ENCODE results near the gene MRPS2. TPM values are rescaled to one million over a fixed set of nuclear protein-coding genes. Genes with fewer than 3 reads are reported as not detected.
"Not testable (repeated sequence)": the region's sequence is repeated elsewhere in the genome, so short reads cannot be mapped to it uniquely, and the experiment has no call there.

Gene MRPS2
- total RNA-seq, 4 donors from 2014 or later, result 26.5 to 47.5 (median 33.1) TPM

DNA sequence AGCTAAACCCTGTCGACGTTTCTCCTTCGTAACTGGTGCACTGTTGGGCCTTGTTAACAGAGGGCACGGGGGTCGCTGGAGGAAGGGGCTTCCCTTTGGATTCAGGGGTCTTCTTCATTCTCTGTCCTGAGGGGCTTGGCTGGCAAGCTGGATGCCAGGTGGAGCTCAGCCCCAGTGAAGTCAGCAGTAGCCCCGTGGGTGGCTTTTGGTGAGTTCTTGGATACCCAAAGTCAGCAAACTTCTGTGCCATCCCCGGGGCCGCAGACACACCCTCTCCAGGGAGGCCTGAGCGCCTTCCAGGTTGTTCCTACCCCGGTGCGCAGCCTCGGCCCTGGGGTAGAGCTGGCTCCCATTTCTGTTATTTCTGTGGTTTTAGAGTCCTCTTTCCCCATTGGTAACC lies 33.2 kb downstream of the MRPS2 start:
- Histone ChIP-seq H3K9me3 (no peaks in the 10 kb centered on the region), H3K4me3 (replicated peaks in 1 of 3) (no peak overlapping the region), H3K27me3 (no peaks in the 10 kb centered on the region), H3K27ac (no peak overlapping the region), H3K36me3 (no peaks in the 10 kb centered on the region), H3K4me1 (no peaks in the 10 kb centered on the region)
- TF ChIP-seq CTCF (IDR thresholded peaks at IDR 0.05) (no peak), POLR2A (IDR thresholded peaks at IDR 0.05) (no peak)
- intact Hi-C loops (cut with DNase I), result no loop called here
- DNase-seq, result no peak
- WGBS, 2 donors, result 88 to 94% methylated on average over 12 of the region's 12 CpGs

DNA sequence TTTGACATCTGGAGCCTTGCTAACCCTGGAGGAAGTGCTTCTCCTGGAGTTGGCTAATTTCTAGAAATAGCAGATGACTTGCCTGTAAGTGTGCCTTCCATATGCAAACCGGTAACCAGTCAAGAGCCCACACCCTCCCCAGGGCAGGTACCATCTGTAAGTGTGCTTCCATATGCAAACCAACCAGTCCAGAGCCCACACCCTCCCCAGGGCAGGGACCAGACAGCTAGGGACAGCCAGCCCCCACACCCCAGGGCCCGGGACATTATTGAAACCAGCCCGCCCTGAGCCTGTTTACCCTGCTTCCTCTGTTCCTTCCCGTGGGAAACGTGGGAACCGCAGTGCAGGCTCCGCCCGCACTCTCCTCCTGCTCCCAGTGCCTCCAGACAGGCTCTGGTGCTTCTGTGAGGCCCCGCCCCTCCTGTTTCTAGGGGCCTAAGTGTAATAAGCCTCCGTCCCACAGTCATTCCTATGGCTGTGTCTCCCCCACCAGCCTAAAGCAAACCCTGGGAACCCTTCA lies 33.8 kb downstream of the MRPS2 start:
- H3K27me3 ChIP-seq; DNase-seq; H3K36me3 ChIP-seq; H3K27ac ChIP-seq; H3K9me3 ChIP-seq; H3K4me1 ChIP-seq; H3K4me3 ChIP-seq (replicated peaks in 1 of 3); intact Hi-C loops (cut with DNase I): not testable (repeated sequence)
- 35 to 76% methylated on average over 2 to 10 of the region's 10 CpGs for WGBS, 2 donors

DNA sequence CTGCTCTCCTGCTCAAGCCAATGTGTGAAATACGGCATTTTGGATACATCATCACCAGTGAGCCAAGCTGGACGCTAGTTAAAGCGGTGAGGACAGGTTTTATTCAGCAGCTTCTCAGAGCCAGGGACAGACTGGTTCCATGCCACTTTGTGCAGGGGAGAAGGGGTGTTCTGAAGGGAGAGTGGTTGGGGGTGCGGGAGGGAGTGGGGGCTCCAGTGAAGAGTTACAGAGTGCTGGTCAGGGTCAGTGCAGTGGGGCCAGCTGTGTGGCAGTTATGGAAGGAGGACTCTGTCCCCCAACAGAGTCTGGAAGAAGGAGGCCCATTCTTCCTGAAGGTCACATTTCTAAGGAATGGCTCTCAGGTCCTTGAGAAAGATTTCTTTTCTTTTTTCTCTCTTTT lies 34.3 kb downstream of the MRPS2 start:
- H3K4me1 ChIP-seq; H3K27ac ChIP-seq; DNase-seq; H3K4me3 ChIP-seq (replicated peaks in 1 of 3); H3K36me3 ChIP-seq; H3K9me3 ChIP-seq; H3K27me3 ChIP-seq; intact Hi-C loops (cut with DNase I): not testable (repeated sequence)
- 73 to 80% methylated on average over 4 of the region's 4 CpGs for WGBS, 2 donors

DNA sequence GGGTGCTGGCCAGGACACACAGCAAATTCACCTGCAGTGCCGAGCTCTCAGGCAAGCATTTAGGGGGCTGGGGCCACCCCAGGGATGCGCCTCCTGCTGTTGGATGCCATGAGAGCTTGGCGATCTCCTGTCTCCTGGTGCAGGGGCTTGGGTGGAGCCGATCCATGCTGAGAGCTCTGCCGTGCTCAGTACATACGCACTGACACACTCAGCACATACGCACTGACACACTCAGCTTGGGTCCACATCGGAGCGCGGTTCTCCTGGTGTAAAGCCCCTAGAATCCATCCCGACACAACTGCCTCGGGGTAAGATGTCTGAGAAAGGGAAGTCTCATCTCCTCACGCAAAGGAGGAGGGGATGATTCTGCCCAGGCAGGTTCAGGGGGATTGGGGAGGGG lies 35.1 kb downstream of the MRPS2 start:
- H3K4me3 ChIP-seq (replicated peaks in 1 of 3); H3K27me3 ChIP-seq; H3K27ac ChIP-seq; H3K9me3 ChIP-seq; H3K36me3 ChIP-seq; intact Hi-C loops (cut with DNase I); H3K4me1 ChIP-seq; DNase-seq: not testable (repeated sequence)
- WGBS, 2 donors, result 85 to 89% methylated on average over 3 to 5 of the region's 13 CpGs

GRCh38 chr9:135536216-135536615 lies 35.7 kb downstream of the MRPS2 start:
- WGBS, 2 donors, result 74 to 85% methylated on average over 7 to 8 of the region's 8 CpGs

DNA sequence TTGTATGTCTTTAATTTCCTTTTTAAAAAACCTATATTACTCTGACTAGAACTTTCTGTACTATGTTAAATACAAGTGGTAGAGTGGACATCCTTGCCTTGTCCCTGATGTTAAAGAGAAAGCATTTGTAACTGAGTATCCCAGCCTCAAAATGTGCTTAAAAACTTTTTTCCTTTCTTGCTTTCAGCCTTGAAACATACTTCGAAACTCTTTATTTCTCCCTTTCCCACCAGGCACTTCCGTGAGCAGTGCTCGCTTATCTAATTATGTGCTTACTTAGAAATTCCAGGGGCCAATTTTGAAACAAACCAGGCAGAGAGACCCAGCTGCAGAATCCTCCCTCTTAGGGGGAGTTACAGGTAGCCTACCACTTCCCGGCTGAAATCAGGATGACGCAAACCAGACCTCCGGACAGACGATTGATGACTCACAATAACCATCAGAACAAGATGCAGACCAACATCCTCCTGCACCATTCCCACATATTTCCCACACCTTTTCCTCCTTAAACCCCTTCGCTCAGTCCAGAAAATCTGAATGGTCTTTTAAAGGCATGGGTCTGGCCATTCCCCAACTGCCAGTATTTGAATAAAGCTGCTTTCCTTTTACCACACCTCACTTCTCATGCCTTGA lies 42.9 kb downstream of the MRPS2 start:
- H3K4me1 ChIP-seq; H3K27me3 ChIP-seq; H3K27ac ChIP-seq; intact Hi-C loops (cut with DNase I); DNase-seq; H3K36me3 ChIP-seq; H3K4me3 ChIP-seq (replicated peaks in 1 of 3); H3K9me3 ChIP-seq: not testable (repeated sequence)
- 55 to 58% methylated on average over 8 of the region's 8 CpGs for WGBS, 2 donors

More at GRCh38 chr9:135536216-135536615, 35.7 kb downstream of the MRPS2 start:
- Histone ChIP-seq H3K27ac (no peak overlapping the region), H3K4me1 (no peaks in the 10 kb centered on the region), H3K36me3 (no peaks in the 10 kb centered on the region), H3K27me3 (no peaks in the 10 kb centered on the region), H3K9me3 (no peaks in the 10 kb centered on the region), H3K4me3 (replicated peaks in 1 of 3) (no peak overlapping the region)
- DNase-seq, result no peak
- intact Hi-C loops (cut with DNase I), result no loop called here
- TF ChIP-seq POLR2A (IDR thresholded peaks at IDR 0.05) (no peak), CTCF (IDR thresholded peaks at IDR 0.05) (no peak)

DNA sequence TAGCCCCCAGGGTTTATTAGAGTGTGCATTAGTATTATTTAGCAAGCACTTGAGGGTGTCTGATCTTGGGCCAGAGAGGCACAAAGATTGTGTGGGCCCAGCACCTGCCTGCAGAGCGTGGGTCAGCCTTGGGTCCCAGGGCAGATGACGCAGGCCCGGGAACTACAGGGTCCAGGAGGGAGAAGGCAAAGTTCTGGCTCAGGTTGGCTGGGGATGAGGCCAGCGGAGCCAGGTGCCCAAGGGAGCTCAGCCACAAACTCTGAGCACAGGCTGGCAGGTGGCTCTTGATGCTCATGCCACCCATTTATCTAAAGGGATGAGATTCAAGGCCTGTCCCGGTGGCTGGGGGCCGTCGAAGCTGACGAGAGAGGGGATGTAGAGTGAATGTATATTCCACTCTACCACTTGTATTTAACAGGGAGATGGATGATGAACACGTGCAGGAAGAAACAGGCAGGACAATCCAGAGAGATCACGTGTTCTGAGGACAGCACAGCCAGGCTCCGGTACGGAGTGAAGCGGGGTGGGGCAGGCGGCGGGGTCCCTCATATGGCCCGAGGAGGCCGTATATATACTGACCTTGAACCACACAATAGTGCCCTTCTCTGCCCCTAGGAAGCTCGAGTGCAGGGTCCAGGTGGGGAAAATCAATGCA lies 44.6 kb downstream of the MRPS2 start:
- Histone ChIP-seq H3K36me3 (no peaks in the 10 kb centered on the region), H3K9me3 (no peaks in the 10 kb centered on the region), H3K4me1 (no peaks in the 10 kb centered on the region), H3K27ac (no peak overlapping the region), H3K27me3 (no peaks in the 10 kb centered on the region), H3K4me3 (replicated peaks in 1 of 3) (no peak overlapping the region)
- no peak for DNase-seq
- intact Hi-C loops (cut with DNase I), result no loop called here
- no peak for TF ChIP-seq POLR2A (IDR thresholded peaks at IDR 0.05)
- 81 to 84% methylated on average over 18 of the region's 18 CpGs for WGBS, 2 donors

DNA sequence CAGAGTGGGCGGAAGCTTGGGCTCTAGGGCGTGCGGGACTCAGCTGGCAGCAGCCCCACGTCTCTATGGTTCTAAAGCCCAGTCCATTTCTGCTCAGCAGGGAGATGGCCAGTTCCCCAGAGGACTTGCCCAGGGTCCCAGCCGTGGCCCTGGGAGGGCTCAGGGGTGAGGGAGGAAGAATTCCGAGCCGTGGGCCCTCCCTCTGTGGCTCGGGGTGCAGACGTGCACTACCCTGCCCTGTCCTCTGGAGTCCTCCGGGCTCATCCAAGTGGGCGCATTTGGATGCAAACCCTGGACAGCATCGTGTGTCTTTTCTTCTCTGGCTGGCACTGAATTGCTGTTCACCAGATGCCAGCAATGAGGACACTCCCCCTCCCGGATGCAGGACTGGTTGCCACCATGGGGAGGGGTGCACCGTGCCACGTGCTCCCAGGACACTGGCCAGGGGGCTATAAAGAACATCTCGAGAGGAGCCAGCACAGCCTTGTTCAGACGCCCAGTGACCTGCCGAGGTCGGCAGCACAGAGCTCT lies 45.2 kb downstream of the MRPS2 start, which contains the start of gene OBP2A:
Gene OBP2A (plus strand): TSS at position 481 of the 531 bp plus-strand sequence. CDS start 55 bp downstream, outside the sequence.
- DNase-seq; H3K27ac ChIP-seq; H3K4me1 ChIP-seq; H3K9me3 ChIP-seq; H3K4me3 ChIP-seq (replicated peaks in 1 of 3); H3K36me3 ChIP-seq; intact Hi-C loops (cut with DNase I); H3K27me3 ChIP-seq: not testable (repeated sequence)
- 66 to 83% methylated on average over 4 to 7 of the region's 19 CpGs for WGBS, 2 donors

- DNase-seq; H3K27me3 ChIP-seq; H3K9me3 ChIP-seq; H3K27ac ChIP-seq; H3K36me3 ChIP-seq; H3K4me1 ChIP-seq; intact Hi-C loops (cut with DNase I); H3K4me3 ChIP-seq (replicated peaks in 1 of 3): not testable (repeated sequence)
- 86 to 89% methylated on average over 10 to 13 of the region's 21 CpGs for WGBS, 2 donors
These were observed 46.5 kb downstream of the MRPS2 start for GRCh38 chr9:135546792-135547617.
